Endothelial cell of umbilical vein (primary cell): ENCODE measurements around the gene CLRN1. TPM values are rescaled to one million over a fixed set of nuclear protein-coding genes. Genes with fewer than 3 reads are reported as not detected.

Experiments used
- BruUV-seq: library from RNA; stranded (reverse); fragments of 400-500 nt; replicated peaks from 2 replicates; lab custom pipeline; 2021; lab: Mats Ljungman, UMichigan
- CTCF ChIA-PET: fragments of 300-600, 350-600 bp; sonication (Branson Sonifier 250); formaldehyde crosslinking; loops from one replicate; lab custom pipeline; 2021; ENCODE audit warnings: antibody characterized with exemption, inconsistent platforms; lab: Charles Lee
- POLR2A ChIA-PET: fragments of 300-600, 350-600 bp; sonication (Branson Sonifier 250); formaldehyde crosslinking; loops from one replicate; lab custom pipeline; 2021; ENCODE audit warnings: antibody characterized with exemption, inconsistent platforms; lab: Charles Lee
- DNase-seq: peaks from one replicate; pipeline ENCODE4 v3.0.0-alpha.2; 2011; ENCODE audit warnings: low read depth, low spot score
- FAIRE-seq: peaks from 2 replicates; lab custom pipeline; 2011; peaks lifted over from hg19 to GRCh38; lab: Jason Lieb, UNC
- H2AFZ ChIP-seq: 2 replicates; pipeline ENCODE4 v1.6.0; 2012; ENCODE audit warnings: low read depth, low read length, control low read depth, inconsistent platforms
- H3K27ac ChIP-seq: 2 replicates; pipeline ENCODE4 v1.5.1; 2011; ENCODE audit warnings: low read depth, mild to moderate bottlenecking, control low read depth, low read length, moderate library complexity; ENCODE audit not compliant: insufficient read depth
- H3K27me3 ChIP-seq, 2 experiments: 2 replicates each; pipeline versions ENCODE4 v1.6.0 to v1.6.1; 2011; ENCODE audit warnings: low read length in 2 of 2, mixed read lengths in 1 of 2; ENCODE audit not compliant: control insufficient read depth in 2 of 2, insufficient read depth in 2 of 2
- H3K36me3 ChIP-seq, 2 experiments: 2 replicates in 1 of 2; 3 replicates in 1 of 2; pipeline ENCODE4 v1.5.1; 2011; ENCODE audit warnings: low read length in 2 of 2, mild to moderate bottlenecking in 1 of 2, moderate library complexity in 1 of 2; ENCODE audit not compliant: control insufficient read depth in 2 of 2, insufficient read depth in 2 of 2; ENCODE audit errors: extremely low read depth in 1 of 2
- H3K4me1 ChIP-seq: 3 replicates; pipeline ENCODE4 v1.5.1; 2011; ENCODE audit warnings: mild to moderate bottlenecking, low read length; ENCODE audit not compliant: control insufficient read depth, insufficient read depth; ENCODE audit errors: extremely low read depth
- H3K4me2 ChIP-seq: 2 replicates; pipeline ENCODE4 v1.6.1; 2011; ENCODE audit warnings: low read length, control low read depth, mixed read lengths; ENCODE audit not compliant: insufficient read depth
- H3K4me3 ChIP-seq, 3 experiments: fragments of 200-600 bp in 1 of 3; sonication (generic), shearing (Covaris generic) in 1 of 3; replicated peaks in 1 of 3; 2 replicates each; pipeline ENCODE4 v1.5.1; 2011 to 2016; ENCODE audit warnings: control low read depth in 3 of 3, low read length in 3 of 3, mild to moderate bottlenecking in 2 of 3, inconsistent platforms in 1 of 3, low read depth in 1 of 3, moderate library complexity in 1 of 3; ENCODE audit not compliant: insufficient read depth in 1 of 3
- H3K79me2 ChIP-seq: 2 replicates; pipeline ENCODE4 v1.6.0; 2012; ENCODE audit warnings: low read length, inconsistent platforms; ENCODE audit not compliant: control insufficient read depth, insufficient read depth
- H3K9ac ChIP-seq: replicated peaks from 2 replicates; pipeline ENCODE3; 2011; ENCODE audit warnings: low read length, control low read depth; ENCODE audit not compliant: insufficient read depth; ENCODE audit errors: extremely low read depth
- H3K9me1 ChIP-seq: replicated peaks from 3 replicates; pipeline ENCODE4 v1.6.0; 2011; ENCODE audit warnings: mild to moderate bottlenecking, low read length; ENCODE audit not compliant: control insufficient read depth, insufficient read depth; ENCODE audit errors: extremely low read depth
- H3K9me3 ChIP-seq: replicated peaks from 2 replicates; pipeline ENCODE4 v1.5.1; 2012; ENCODE audit warnings: low read length, inconsistent platforms; ENCODE audit not compliant: control insufficient read depth, insufficient read depth
- H4K20me1 ChIP-seq: replicated peaks from 2 replicates; pipeline ENCODE3; 2011; ENCODE audit warnings: mild to moderate bottlenecking, low read length; ENCODE audit not compliant: control insufficient read depth, insufficient read depth; ENCODE audit errors: extremely low read depth
- EZH2 ChIP-seq: IDR thresholded peaks from 2 replicates; pipeline ENCODE4 v1.6.1; 2012; ENCODE audit warnings: borderline replicate concordance, low read depth, mild to moderate bottlenecking, moderate library complexity, low read length, inconsistent platforms; ENCODE audit not compliant: severe bottlenecking
- FOS ChIP-seq: IDR thresholded peaks from 2 replicates; pipeline ENCODE4 v1.6.1; 2011; ENCODE audit warnings: mild to moderate bottlenecking, low read length, moderate library complexity, borderline replicate concordance; ENCODE audit not compliant: insufficient read depth
- GATA2 ChIP-seq: IDR thresholded peaks from 2 replicates; pipeline ENCODE4 v1.7.0; 2011; ENCODE audit warnings: low read depth, mild to moderate bottlenecking, moderate library complexity, mixed read lengths, low read length; ENCODE audit not compliant: insufficient read length, insufficient read depth
- JUN ChIP-seq: IDR thresholded peaks from 2 replicates; pipeline ENCODE4 v1.6.1; 2011; ENCODE audit warnings: borderline replicate concordance, low read depth; ENCODE audit not compliant: insufficient read length, insufficient read depth
- MYC ChIP-seq: IDR thresholded peaks from one replicate; pipeline ENCODE4 v1.6.1; 2011; ENCODE audit warnings: mild to moderate bottlenecking, low read depth, low read length
- POLR2A ChIP-seq: IDR thresholded peaks from 2 replicates; pipeline ENCODE4 v1.6.1; 2012; ENCODE audit warnings: low read depth, mild to moderate bottlenecking, control low read depth, low read length
- POLR2AphosphoS5 ChIP-seq: IDR thresholded peaks from 2 replicates; pipeline ENCODE4 v1.6.1; 2012; ENCODE audit warnings: low read depth, mild to moderate bottlenecking, control low read depth, low read length, moderate library complexity; ENCODE audit not compliant: insufficient read depth
- dilution Hi-C: fragments of 300-500 bp; cut with MboI; formaldehyde crosslinking; loops from one replicate; pipeline ENCODE4 v1.15.0; 2019; ENCODE audit warnings: low sequenced_read_pairs; ENCODE audit not compliant: extremely low pct_ligation_motif_present
- intact Hi-C: fragments of 100-400 bp; cut with micrococcal nuclease; formaldehyde crosslinking; loops from one replicate; pipeline ENCODE4 v1.10.0; 2022
- polyA plus RNA-seq, 4 experiments: library from polyadenylated mRNA; depleted of rRNA in 3 of 4; stranded (reverse) in 3 of 4; unstranded in 1 of 4; fragments of >200 nt; gene quantifications; 2 replicates each; pipeline versions ENCODE4 v1.2.1 to v1.2.3, GENCODE V29; 2011 to 2012; ENCODE audit warnings: missing spikeins in 1 of 4
- total RNA-seq: library from RNA; stranded (reverse); gene quantifications from 2 replicates; pipeline ENCODE4 v1.2.3, GENCODE V29; 2021
- TF ChIP-seq, protein P1 (sequence below), 2 donors: IDR thresholded peaks; 1 replicate in 1 of 2; 2 replicates in 1 of 2; pipeline ENCODE4 v1.5.1; 2011; ENCODE audit warnings: low read length in 2 of 2, mild to moderate bottlenecking in 2 of 2, moderate library complexity in 2 of 2, control low read depth in 1 of 2, inconsistent platforms in 1 of 2, low read depth in 1 of 2; ENCODE audit not compliant: insufficient read depth in 1 of 2; ENCODE audit errors: extremely low read depth in 1 of 2
- TF ChIP-seq, protein P2 (sequence below): IDR thresholded peaks from 2 replicates; pipeline ENCODE4 v1.6.1; 2011; ENCODE audit not compliant: insufficient read depth, insufficient read length

CLRN1 gene
- total and polyA plus RNA-seq, 2 donors (not counting 3 experiments of a cell fraction or from before 2014, with no cell fraction given), result not detected

- no peak for TF ChIP-seq FOS
- TF ChIP-seq, protein P1, sequence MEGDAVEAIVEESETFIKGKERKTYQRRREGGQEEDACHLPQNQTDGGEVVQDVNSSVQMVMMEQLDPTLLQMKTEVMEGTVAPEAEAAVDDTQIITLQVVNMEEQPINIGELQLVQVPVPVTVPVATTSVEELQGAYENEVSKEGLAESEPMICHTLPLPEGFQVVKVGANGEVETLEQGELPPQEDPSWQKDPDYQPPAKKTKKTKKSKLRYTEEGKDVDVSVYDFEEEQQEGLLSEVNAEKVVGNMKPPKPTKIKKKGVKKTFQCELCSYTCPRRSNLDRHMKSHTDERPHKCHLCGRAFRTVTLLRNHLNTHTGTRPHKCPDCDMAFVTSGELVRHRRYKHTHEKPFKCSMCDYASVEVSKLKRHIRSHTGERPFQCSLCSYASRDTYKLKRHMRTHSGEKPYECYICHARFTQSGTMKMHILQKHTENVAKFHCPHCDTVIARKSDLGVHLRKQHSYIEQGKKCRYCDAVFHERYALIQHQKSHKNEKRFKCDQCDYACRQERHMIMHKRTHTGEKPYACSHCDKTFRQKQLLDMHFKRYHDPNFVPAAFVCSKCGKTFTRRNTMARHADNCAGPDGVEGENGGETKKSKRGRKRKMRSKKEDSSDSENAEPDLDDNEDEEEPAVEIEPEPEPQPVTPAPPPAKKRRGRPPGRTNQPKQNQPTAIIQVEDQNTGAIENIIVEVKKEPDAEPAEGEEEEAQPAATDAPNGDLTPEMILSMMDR (IDR thresholded peaks at IDR 0.05; ENCODE audit: extremely low read depth in 1 of 2, insufficient read depth in 1 of 2, low read depth in 1 of 2, low read length in 2 of 2), result no peak
- TF ChIP-seq EZH2, result no peak
- TF ChIP-seq GATA2, result no peak
- TF ChIP-seq JUN, result no peak
- TF ChIP-seq, protein P2, sequence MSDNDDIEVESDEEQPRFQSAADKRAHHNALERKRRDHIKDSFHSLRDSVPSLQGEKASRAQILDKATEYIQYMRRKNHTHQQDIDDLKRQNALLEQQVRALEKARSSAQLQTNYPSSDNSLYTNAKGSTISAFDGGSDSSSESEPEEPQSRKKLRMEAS, result no peak
- TF ChIP-seq MYC, result no peak
- TF ChIP-seq POLR2AphosphoS5, result no peak
- no peak for TF ChIP-seq POLR2A
Observed at GRCh38 chr3:150902988-150903387, 69.5 kb downstream of the CLRN1 start.

More at GRCh38 chr3:150902988-150903387, 69.5 kb downstream of the CLRN1 start:
- H3K9ac ChIP-seq, result no peak overlapping the region
- ChIA-PET POLR2A (no interaction called here), CTCF (interaction anchor here (1.5 kb wide), 1 partner anchor 23 kb away, joined by 5 read pairs; no protein-coding TSS in a partner anchor)
- no peak overlapping the region for H3K4me2 ChIP-seq
- H3K9me1 ChIP-seq, result no peaks in the 10 kb centered on the region
- H2AFZ ChIP-seq, result no peak overlapping the region
- intact Hi-C loops, result no loop called here
- FAIRE-seq (no peak), DNase-seq (no peak)
- dilution Hi-C loops, result no loop called here
- no peaks in the 10 kb centered on the region for H4K20me1 ChIP-seq
- H3K4me3 ChIP-seq, result no peak overlapping the region
- H3K9me3 ChIP-seq, result no peaks in the 10 kb centered on the region
- no TSS peak for BruUV-seq
- no peaks in the 10 kb centered on the region for H3K4me1 ChIP-seq
- no peak overlapping the region for H3K27ac ChIP-seq
- no peaks in the 10 kb centered on the region for H3K36me3 ChIP-seq
- H3K27me3 ChIP-seq, result peaks cover 0 to 18% of the 10 kb centered on the region in 2 experiments
- H3K79me2 ChIP-seq, result no peaks in the 10 kb centered on the region
